Liver (tissue), 3 donors: Measurements from ENCODE around the gene ASPSCR1.

Experiments used
- ATF3 ChIP-seq: IDR thresholded peaks from 2 replicates; pipeline ENCODE4 v1.6.1; 2016; ENCODE audit warnings: antibody characterized with exemption
- GABPA ChIP-seq, 2 donors: IDR thresholded peaks in 1 of 2; conservative IDR thresholded peaks in 1 of 2; 2 replicates each; pipeline ENCODE4 v1.6.1; 2016; ENCODE audit warnings: antibody characterized with exemption in 2 of 2, mild to moderate bottlenecking in 1 of 2, moderate library complexity in 1 of 2
- SP1 ChIP-seq: IDR thresholded peaks from 2 replicates; pipeline ENCODE4 v1.6.1; 2018; ENCODE audit warnings: antibody characterized with exemption, mild to moderate bottlenecking
- TF ChIP-seq, protein P1 (sequence below): fragments of 150-350 bp; IDR thresholded peaks from 2 replicates; pipeline ENCODE4 v1.5.1; 2017; ENCODE audit warnings: improper control_type of control experiment, low read depth, low read length; ENCODE audit not compliant: missing input control
- TF ChIP-seq, protein P2 (sequence below): IDR thresholded peaks from 2 replicates; pipeline ENCODE4 v1.6.1; 2016; ENCODE audit warnings: antibody characterized with exemption
- donor health status: healthy.
- donor health status: healthy.

DNA sequence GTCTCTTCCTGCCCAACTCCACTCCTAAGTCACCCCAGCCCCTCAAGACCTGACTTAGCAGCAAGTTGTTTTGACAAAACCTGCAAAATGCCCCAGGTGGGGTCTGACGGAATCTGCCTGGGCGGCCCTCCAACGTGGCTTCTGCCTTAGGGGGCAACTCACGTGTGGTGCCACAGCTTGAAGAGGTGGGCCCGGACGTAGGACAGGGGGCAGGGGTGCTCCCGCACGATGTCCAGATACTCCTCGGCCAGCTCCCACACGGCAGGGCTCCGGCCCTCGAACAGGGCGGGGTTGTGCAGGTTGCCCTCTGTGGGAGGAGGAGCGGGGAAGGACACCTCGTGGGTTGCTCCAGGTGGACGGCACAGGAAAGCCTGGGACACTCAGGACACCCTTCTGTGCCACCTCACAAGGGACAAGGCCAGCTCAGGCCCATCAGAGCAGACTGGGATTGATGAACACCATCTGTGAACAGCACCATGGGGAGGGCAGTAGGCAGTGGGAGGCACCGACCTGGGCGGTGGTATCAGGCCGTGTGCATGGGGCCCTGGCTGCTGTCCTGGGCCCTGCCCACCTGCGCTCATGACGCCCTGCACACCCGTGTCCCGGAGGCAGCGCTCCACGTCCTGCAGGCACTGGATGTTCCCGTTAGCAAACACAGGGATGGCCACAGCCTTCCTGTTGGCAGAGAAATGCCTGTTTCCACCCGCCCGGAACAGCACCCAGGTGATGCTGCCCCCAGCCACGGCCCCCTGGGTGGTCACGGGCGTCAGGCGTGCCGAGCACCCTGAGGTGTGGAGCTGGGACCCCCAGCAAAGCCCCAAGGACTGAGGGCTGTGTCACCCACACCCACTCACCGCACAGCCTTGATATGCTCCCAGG is 83.9 kb downstream of the ASPSCR1 start:
- TF ChIP-seq, protein P1, sequence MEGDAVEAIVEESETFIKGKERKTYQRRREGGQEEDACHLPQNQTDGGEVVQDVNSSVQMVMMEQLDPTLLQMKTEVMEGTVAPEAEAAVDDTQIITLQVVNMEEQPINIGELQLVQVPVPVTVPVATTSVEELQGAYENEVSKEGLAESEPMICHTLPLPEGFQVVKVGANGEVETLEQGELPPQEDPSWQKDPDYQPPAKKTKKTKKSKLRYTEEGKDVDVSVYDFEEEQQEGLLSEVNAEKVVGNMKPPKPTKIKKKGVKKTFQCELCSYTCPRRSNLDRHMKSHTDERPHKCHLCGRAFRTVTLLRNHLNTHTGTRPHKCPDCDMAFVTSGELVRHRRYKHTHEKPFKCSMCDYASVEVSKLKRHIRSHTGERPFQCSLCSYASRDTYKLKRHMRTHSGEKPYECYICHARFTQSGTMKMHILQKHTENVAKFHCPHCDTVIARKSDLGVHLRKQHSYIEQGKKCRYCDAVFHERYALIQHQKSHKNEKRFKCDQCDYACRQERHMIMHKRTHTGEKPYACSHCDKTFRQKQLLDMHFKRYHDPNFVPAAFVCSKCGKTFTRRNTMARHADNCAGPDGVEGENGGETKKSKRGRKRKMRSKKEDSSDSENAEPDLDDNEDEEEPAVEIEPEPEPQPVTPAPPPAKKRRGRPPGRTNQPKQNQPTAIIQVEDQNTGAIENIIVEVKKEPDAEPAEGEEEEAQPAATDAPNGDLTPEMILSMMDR, result no peak
- TF ChIP-seq, protein P2, sequence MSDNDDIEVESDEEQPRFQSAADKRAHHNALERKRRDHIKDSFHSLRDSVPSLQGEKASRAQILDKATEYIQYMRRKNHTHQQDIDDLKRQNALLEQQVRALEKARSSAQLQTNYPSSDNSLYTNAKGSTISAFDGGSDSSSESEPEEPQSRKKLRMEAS, result no peak
- TF ChIP-seq ATF3 (no peak), SP1 (no peak), GABPA (IDR thresholded peaks at IDR 0.05 in 1 of 2, conservative IDR thresholded peaks at IDR 0.05 in 1 of 2) (no peak)
